Left colon (tissue), 2 donors: Measurements from ENCODE around the gene CABLES1. TPM values are rescaled to one million over a fixed set of nuclear protein-coding genes. Genes with fewer than 3 reads are reported as not detected.
"Not testable (repeated sequence)": the region's sequence is repeated elsewhere in the genome, so short reads cannot be mapped to it uniquely, and the experiment has no call there.

Experiments
- ATAC-seq: fragments of 200-7000 bp; cut with Tn5 transposase; one replicate; pipeline ENCODE4 v1.9.1; 2020; ENCODE audit warnings: mild to moderate bottlenecking, moderate library complexity
- DNase-seq, 2 donors: peaks; one replicate each; pipeline ENCODE4 v3.0.0-alpha.2; 2020
- intact Hi-C, 2 donors: fragments of 100-400 bp; cut with DNase I in 1 of 2; cut with micrococcal nuclease in 1 of 2; formaldehyde crosslinking; loops; one replicate each; pipeline versions ENCODE4 v1.11.2 to v1.14.0; 2022; cut with DNase I, micrococcal nuclease
- total RNA-seq, 2 donors: library from RNA; stranded (reverse); fragmentation: NEBNext Ultra II Directional; extraction: Animal tissue kit (Norgen Biotek cat#: 25700); gene quantifications; one replicate each; pipeline ENCODE4 v1.2.1, GENCODE V29; 2021
- donor health status: DM: no; HTN: no; CAD: no.
- donor health status: DM: yes; HTN: yes; CAD: no.

Gene CABLES1
- total RNA-seq, 2 donors from 2014 or later: 9.4 to 11.0 TPM

DNA sequence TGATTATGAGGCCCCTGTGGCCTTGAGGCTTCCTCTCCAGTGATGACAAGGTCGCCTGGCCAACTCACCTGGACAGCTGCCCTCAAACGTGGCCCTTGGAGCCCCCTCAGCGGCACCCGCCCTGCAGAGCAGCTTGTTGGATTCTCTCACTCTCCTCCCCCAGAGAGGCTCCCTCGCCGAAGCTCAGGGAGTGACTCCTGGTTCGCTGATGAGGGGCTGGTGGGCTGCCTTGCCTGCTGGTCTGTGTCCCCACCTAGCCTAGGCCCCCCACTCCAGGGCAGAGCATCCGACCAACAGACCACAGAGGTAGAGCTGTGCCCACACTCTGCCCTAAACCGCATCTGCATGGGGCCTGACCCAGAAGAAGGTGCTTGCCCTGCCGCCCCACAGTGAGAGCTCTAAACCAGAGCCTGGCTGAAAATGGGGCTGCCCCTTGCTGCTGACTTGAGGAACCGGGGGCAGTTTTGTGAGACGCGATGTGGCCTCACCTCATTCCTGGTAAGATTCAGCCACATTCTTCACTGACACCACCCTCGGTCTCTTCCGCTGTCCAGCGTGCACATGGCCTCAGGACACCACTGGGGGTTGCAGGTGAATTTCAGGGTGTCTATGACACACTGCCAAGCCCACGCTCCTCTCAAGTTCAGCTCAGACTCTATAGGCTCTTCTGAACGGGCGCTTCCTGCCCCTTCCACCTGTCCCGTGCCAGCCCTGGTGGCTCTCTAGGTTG, 131.6 kb downstream of the CABLES1 start:
- DNase-seq: no peak
- no peak for ATAC-seq
- intact Hi-C loops: no loop called here

DNA sequence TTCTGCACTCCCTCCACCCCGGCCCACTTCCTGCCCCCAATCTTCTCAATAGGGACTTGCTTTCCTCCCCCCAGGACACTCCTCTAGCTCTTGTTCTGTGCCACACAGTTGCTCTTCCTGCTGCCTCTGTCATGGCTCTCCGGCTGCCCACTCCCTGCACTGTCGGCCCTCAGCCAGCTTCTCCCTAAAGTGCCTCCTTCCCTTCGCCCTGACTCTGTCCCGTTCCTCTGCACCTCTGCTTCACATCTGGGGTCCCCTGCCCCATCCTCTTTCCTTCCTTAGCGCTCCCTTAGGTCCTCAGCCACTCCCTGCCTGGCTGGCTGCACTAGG, 132.1 kb downstream of the CABLES1 start:
- no peak for DNase-seq
- ATAC-seq: no peak
- intact Hi-C loops: no loop called here

DNA sequence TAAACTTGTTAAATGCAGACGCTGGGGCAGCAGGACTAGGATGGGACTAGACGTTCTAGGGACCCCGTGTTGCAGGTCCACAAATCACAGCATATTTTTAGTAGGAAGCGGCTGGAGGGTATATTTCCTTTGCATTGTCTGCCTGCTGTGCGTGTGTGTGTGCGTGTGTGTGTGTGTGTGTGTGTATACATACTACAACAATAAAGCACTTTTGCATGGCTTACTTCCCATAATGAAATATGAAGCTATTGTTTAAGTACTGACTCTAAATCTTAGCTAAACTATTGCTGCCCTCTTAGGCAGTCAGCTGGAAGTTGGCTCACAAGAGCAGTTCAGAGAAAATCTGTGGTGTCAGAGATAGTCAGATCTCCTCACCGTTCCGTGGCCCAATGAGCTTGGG, 133.4 kb downstream of the CABLES1 start:
- ATAC-seq (no peak), DNase-seq (no peak)
- intact Hi-C loops: no loop called here

DNA sequence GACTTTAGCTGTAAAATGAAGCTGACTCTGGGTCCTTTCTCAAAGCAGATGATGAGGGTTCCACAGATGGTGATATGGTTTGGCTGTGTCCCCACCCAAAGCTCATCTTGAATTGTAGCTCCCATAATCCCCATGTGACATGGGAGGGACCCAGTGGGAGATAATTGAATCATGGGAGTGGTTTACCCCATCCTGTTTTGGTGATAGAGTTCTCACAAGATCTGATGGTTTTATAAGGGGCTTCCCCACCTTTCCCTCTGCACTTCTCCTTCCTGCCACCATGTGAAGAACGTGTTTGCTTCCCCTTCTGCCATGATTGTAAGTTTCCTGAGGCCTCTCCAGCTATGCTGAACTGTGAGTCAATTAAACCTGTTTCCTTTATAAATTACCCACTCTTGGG, 133.8 kb downstream of the CABLES1 start:
- ATAC-seq, intact Hi-C loops: not testable (repeated sequence)

DNA sequence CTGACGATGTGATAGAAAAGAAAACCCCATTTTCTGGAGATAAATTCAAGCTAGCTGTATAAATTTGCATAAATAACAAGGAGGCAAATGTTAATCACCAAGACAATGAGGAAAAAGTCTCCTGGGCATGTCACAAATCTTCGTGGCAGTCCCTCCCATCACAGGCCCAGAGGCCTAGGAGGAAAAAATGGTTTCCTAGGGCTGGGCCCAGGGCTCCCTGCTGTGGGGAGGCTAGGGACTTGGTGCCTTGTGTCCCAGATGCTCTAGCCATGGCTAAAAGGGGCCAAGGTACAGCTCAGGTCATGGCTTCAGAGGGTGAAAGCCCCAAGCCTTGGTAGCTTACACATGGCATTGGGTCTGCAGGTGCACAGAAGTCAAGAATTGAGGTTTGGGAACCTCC, 134.6 kb downstream of the CABLES1 start:
- ATAC-seq (no peak), DNase-seq (no peak)
- intact Hi-C loops: no loop called here

More for the DNA sequence above, 133.8 kb downstream of the CABLES1 start:
- DNase-seq: not testable (repeated sequence)

- ATAC-seq (no peak), DNase-seq (no peak)
- intact Hi-C loops: no loop called here
Measured at GRCh38 chr18:23270986-23271680, 135.8 kb downstream of the CABLES1 start.

DNA sequence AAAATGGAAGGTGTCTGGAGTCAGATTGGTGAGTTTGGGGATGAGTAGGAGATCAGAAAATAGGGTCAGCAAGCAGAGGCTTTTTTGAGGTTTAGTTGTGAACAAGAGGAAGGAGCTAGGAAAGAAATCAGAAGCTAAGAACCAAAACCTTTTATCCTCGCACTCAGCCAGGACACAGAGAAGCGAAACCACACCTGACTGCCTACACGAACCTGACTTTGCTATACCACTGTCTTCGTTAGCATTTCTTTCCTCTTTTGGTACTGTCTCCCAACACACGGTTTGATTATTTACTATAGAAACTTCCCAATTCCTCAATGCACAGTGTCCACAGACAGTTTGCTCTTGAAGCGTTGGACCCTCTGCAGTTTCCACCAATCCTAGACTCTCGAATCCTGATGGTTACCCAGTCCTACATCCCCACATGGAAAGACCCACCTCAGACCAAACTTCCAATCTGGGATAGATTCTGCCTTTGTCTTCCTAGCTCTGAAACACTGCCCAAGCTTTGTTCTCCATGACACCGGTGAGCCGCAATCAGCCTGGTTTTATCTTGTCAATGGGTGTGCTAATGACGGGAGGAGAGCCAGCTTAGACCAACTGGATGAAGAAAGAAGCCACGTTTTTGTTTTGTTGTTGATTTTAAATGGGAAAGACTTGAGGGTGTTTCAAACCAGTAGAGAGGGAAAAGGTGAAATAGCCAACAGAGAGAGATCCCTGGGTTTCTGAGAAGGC, 137.4 kb downstream of the CABLES1 start:
- no peak for DNase-seq
- intact Hi-C loops: no loop called here

DNA sequence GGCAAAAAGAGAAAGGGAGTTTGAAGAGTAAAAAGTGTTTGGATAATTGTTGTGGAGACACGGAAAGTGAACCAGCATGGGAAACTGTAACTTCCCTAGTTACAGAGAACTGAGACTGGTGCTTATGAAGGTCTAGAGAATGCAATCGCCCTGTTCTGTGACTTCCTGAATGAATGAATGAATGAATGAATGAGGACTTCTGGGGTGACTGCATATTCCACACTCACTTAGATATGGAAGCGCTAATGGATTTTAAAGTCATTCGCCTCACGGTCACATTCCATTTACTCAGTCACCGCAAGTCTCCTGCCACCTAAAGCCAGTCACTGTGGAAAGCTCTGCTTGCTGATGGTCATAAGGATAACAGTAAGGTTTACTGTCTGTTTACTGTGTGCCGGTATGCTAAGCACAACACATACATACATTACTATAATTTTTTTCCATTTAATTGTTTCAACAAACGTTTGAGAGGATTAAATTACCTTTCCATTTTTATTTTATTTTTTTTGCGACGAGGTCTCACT, 138.2 kb downstream of the CABLES1 start:
- no peak for DNase-seq
- intact Hi-C loops: no loop called here
- no peak for ATAC-seq

More for the DNA sequence above, 137.4 kb downstream of the CABLES1 start:
- ATAC-seq: no peak

GRCh38 chr18:23274638-23275482, 139.6 kb downstream of the CABLES1 start:
- no peak for DNase-seq
- intact Hi-C loops: no loop called here
- no peak for ATAC-seq

DNA sequence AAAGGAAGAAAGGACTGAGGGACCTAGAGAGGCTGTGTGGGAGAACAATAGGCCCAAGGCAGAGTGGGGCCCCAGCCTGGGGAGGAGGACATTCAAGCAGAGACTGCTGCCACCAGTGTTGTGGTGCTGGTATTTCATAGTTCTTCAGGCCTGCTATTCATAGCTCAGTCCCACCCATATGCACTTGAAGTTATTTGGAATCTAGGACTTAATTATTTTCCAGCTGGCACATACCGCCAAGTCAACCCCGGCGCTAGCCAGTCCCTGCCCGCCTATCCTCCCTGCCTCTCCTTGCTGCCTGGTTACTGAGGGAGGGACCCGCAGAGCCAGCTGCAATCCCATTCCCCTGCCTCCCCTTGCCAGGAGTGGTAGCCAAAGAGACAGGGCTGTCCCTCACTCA, 141.2 kb downstream of the CABLES1 start:
- intact Hi-C loops: no loop called here
- ATAC-seq: no peak

DNA sequence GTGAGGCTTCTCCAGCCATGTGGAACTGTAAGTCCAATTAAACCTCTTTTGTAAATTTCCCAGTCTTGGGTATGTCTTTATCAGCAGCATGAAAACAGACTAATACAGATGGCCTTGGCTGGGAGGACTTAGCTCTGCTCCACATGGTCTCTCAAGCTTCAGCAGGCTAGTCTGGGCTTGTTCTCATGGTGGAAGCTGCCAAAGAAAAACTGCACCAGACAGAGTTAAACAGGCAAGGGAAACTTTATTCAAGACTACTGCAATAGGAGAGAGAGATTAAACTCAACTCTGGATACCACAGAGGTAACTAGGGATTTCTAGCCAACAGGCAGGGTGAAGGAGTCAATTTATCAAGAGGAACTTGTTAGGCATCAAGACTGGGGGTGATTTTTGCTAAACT, 142.1 kb downstream of the CABLES1 start:
- DNase-seq (no peak), ATAC-seq (no peak)
- intact Hi-C loops: no loop called here

More for the DNA sequence above, 141.2 kb downstream of the CABLES1 start:
- DNase-seq: no peak

GRCh38 chr18:23279931-23280330, 144.6 kb downstream of the CABLES1 start:
- DNase-seq (no peak), ATAC-seq (peak; percentile 43)
- intact Hi-C loops: no loop called here

DNA sequence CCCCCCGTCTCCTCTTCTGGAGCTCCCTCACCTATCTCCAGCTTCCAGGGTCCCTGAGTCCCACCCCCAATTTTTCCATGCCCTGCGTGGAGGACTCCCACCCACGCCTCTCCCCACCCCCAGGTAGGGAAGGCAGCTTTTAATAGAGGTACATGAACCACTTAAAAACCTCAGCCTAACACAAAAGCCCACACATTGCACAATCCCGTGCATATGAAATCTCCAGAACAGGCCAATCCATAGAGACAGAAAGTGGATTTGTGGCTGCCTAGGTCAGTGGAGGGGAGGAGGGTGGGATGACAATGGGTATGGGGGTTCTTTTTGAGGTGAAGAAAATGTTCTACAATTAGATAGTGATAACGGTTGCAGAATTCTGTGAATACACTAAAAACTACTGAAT, 145.6 kb downstream of the CABLES1 start:
- no peak for ATAC-seq
- intact Hi-C loops: no loop called here

GRCh38 chr18:23281626-23282436, 146.5 kb downstream of the CABLES1 start:
- DNase-seq (peak; percentile 26 to 38), ATAC-seq (peak; percentile 92)
- intact Hi-C loops: no loop called here

More for the DNA sequence above, 145.6 kb downstream of the CABLES1 start:
- DNase-seq: no peak

DNA sequence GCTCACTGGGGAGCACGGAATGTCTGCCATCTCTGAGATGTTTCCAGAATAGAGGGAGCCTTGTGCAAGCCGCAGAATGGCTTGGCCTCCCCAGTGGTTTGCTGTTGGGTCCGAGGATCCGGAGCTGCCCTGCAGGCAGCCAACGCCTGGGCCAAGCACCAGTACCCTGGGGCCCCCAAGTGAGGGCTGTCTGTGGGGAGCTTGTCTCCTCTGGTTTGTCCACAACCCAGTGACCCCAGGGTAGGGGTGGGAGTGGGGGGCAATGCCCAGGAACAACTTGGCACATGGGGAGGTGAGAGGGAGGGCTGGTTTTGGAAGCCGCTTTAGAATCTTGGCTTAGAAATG, 147.1 kb downstream of the CABLES1 start:
- ATAC-seq (no peak), DNase-seq (no peak)
- intact Hi-C loops: no loop called here

GRCh38 chr18:23283916-23284430, 148.7 kb downstream of the CABLES1 start:
- ATAC-seq: no peak

DNA sequence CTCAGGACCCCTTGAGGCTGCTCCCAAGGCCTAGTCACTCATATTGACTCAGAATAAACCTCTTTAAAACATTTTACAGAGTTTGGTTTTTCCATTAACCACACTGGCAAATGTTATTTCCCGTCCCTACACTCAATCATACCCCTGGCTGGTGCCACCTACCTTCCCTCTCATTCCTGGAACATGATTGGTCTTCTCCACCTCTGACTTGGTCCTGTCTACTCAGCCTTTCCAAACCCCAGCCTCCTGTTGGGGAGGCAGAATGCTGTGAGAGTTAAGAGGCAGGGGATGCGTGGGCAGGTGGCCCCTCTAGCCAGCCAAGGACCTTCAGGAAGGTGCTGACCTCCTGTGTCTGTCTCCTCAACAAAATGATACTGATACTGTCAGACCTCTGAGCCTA, 149.3 kb downstream of the CABLES1 start:
- no peak for DNase-seq

More at GRCh38 chr18:23283916-23284430, 148.7 kb downstream of the CABLES1 start:
- DNase-seq: no peak
- intact Hi-C loops: no loop called here

GRCh38 chr18:23285581-23285980, 150.3 kb downstream of the CABLES1 start:
- DNase-seq, ATAC-seq, intact Hi-C loops: not testable (repeated sequence)

More for the DNA sequence above, 149.3 kb downstream of the CABLES1 start:
- intact Hi-C loops: no loop called here
- no peak for ATAC-seq
